PC-3 (cell line): Measurements from ENCODE around the gene GALNT14. TPM values are rescaled to one million over a fixed set of nuclear protein-coding genes. Genes with fewer than 3 reads are reported as not detected.

ENCODE experiments used
- ATAC-seq: fragments of 200-7000 bp; cut with Tn5 transposase; 2 replicates; pipeline ENCODE4 v1.9.1; 2020; ENCODE audit warnings: mild to moderate bottlenecking, moderate library complexity
- BruUV-seq: library from RNA; stranded (reverse); fragments of 400-500 nt; replicated peaks from 2 replicates; lab custom pipeline; 2021; lab: Mats Ljungman, UMichigan
- CTCF ChIA-PET: fragments of 300-600 bp; sonication (Branson Sonifier 250); formaldehyde crosslinking; loops from one replicate; lab custom pipeline; 2022; ENCODE audit warnings: antibody characterized with exemption; lab: Charles Lee
- POLR2A ChIA-PET: fragments of 300-600 bp; sonication (Branson Sonifier 250); formaldehyde crosslinking; loops from one replicate; lab custom pipeline; 2022; ENCODE audit warnings: antibody characterized with exemption; ENCODE audit not compliant: unreplicated experiment; lab: Charles Lee
- DNase-seq: peaks from one replicate; pipeline ENCODE4 v3.0.0-alpha.2; 2015
- H2AFZ ChIP-seq: fragments of 300-600 bp; sonication (generic); 2 replicates; pipeline ENCODE4 v1.6.0; 2016; ENCODE audit warnings: antibody characterized with exemption, low read length
- H3F3A ChIP-seq: fragments of 300-600 bp; sonication (generic); one replicate; pipeline ENCODE4 v1.6.0; 2017; ENCODE audit warnings: antibody characterized with exemption, low read length, control low read depth, mild to moderate bottlenecking; ENCODE audit not compliant: unreplicated experiment
- H3K27ac ChIP-seq: fragments of 300-600 bp; sonication (generic); 2 replicates; pipeline ENCODE4 v1.5.1; 2016; ENCODE audit warnings: mild to moderate bottlenecking, low read length
- H3K27me3 ChIP-seq: fragments of 300-600 bp; sonication (generic); 2 replicates; pipeline ENCODE4 v1.6.1; 2016; ENCODE audit warnings: low read length, mixed read lengths
- H3K36me3 ChIP-seq: fragments of 300-600 bp; sonication (generic); 2 replicates; pipeline ENCODE4 v1.6.1; 2016; ENCODE audit warnings: low read depth, mixed run types, low read length, mixed read lengths
- H3K4me1 ChIP-seq: fragments of 300-600 bp; sonication (generic); 2 replicates; pipeline ENCODE4 v1.5.1; 2016; ENCODE audit warnings: low read length; ENCODE audit not compliant: insufficient read depth
- H3K4me2 ChIP-seq: fragments of 300-600 bp; sonication (generic); 2 replicates; pipeline ENCODE4 v1.6.0; 2016; ENCODE audit warnings: low read length
- H3K4me3 ChIP-seq: fragments of 300-600 bp; sonication (generic); 2 replicates; pipeline ENCODE4 v1.5.1; 2016; ENCODE audit warnings: mild to moderate bottlenecking, low read length, mixed read lengths
- H3K79me2 ChIP-seq: fragments of 300-600 bp; sonication (generic); 2 replicates; pipeline ENCODE4 v1.6.1; 2017; ENCODE audit warnings: low read length, mixed read lengths
- H3K9ac ChIP-seq: fragments of 300-600 bp; sonication (generic); 2 replicates; pipeline ENCODE4 v1.6.0; 2016; ENCODE audit warnings: mild to moderate bottlenecking, low read length
- H3K9me2 ChIP-seq: fragments of 300-600 bp; sonication (generic); replicated peaks from 2 replicates; pipeline ENCODE4 v1.6.1; 2016; ENCODE audit warnings: mixed run types, low read length, mixed read lengths
- H3K9me3 ChIP-seq: fragments of 300-600 bp; sonication (generic); 2 replicates; pipeline ENCODE4 v1.6.1; 2016; ENCODE audit warnings: low read length, mixed read lengths
- H4K20me1 ChIP-seq: fragments of 300-600 bp; sonication (generic); 2 replicates; pipeline ENCODE4 v1.6.1; 2016; ENCODE audit warnings: low read length, mixed read lengths
- EZH2 ChIP-seq: fragments of 300-600 bp; sonication (generic); IDR thresholded peaks from one replicate; pipeline ENCODE4 v1.6.1; 2017; ENCODE audit warnings: antibody characterized with exemption, mild to moderate bottlenecking, low read length; ENCODE audit not compliant: unreplicated experiment
- EZH2phosphoT487 ChIP-seq: fragments of 300-600 bp; sonication (generic); IDR thresholded peaks from 2 replicates; pipeline ENCODE4 v1.6.1; 2018; ENCODE audit warnings: mild to moderate bottlenecking, antibody characterized with exemption, low read length, borderline replicate concordance
- intact Hi-C: fragments of 100-400 bp; cut with micrococcal nuclease; formaldehyde crosslinking; loops from 2 replicates; pipeline ENCODE4 v1.9.0; 2023
- total RNA-seq: library from RNA; depleted of rRNA; stranded (reverse); fragments of >200 nt; gene quantifications from 2 replicates; pipeline ENCODE4 v1.2.3, GENCODE V29; 2014
- TF ChIP-seq, protein P1 (sequence below): fragments of 300-600 bp; sonication (generic); conservative IDR thresholded peaks from 2 replicates; pipeline ENCODE4 v1.5.1; 2017; ENCODE audit warnings: antibody characterized with exemption, low read depth, mild to moderate bottlenecking, low read length

The GALNT14 gene
- total RNA-seq, 1 experiment from 2014 or later, result 10.2 TPM

DNA sequence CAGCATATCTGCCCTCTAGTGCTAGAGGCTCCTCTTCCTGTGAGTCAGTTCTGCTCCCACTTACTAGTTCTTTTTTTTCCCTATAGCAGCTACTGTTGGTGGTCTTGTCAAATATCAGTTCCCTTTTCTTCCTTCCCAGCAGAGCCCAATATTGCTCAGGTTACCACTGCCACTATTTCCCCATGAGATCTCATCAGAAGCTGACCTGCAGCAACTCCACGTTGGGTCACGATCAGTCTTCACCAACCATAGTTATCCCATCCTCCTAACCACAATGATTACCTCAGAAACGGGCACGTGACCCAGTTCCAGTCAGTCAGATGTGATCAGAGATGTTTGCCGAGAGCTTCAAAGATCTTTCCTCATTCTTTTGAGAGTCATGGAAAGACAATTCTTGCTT is 271.3 kb downstream of the GALNT14 start:
- ChIA-PET POLR2A (no interaction called here), CTCF (no interaction called here)
- Histone ChIP-seq H3K9me3 (no peaks in the 10 kb centered on the region), H2AFZ (no peak overlapping the region), H3K4me3 (no peak overlapping the region), H3K4me2 (no peak overlapping the region), H3K4me1 (no peaks in the 10 kb centered on the region), H3K9me2 (no peaks in the 10 kb centered on the region), H3K36me3 (no peaks in the 10 kb centered on the region), H3K27ac (no peak overlapping the region), H3K27me3 (no peaks in the 10 kb centered on the region), H3F3A (no peaks in the 10 kb centered on the region), H3K79me2 (no peaks in the 10 kb centered on the region), H4K20me1 (no peaks in the 10 kb centered on the region), H3K9ac (no peak overlapping the region)
- no TSS peak for BruUV-seq
- TF ChIP-seq EZH2phosphoT487 (no peak), EZH2 (no peak)
- TF ChIP-seq, protein P1, sequence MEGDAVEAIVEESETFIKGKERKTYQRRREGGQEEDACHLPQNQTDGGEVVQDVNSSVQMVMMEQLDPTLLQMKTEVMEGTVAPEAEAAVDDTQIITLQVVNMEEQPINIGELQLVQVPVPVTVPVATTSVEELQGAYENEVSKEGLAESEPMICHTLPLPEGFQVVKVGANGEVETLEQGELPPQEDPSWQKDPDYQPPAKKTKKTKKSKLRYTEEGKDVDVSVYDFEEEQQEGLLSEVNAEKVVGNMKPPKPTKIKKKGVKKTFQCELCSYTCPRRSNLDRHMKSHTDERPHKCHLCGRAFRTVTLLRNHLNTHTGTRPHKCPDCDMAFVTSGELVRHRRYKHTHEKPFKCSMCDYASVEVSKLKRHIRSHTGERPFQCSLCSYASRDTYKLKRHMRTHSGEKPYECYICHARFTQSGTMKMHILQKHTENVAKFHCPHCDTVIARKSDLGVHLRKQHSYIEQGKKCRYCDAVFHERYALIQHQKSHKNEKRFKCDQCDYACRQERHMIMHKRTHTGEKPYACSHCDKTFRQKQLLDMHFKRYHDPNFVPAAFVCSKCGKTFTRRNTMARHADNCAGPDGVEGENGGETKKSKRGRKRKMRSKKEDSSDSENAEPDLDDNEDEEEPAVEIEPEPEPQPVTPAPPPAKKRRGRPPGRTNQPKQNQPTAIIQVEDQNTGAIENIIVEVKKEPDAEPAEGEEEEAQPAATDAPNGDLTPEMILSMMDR, result no peak
- no peak for ATAC-seq
- DNase-seq, result no peak
- intact Hi-C loops, result loop anchor here (10.0 kb wide), 1 partner anchor 702 kb away; no protein-coding TSS in a partner anchor

DNA sequence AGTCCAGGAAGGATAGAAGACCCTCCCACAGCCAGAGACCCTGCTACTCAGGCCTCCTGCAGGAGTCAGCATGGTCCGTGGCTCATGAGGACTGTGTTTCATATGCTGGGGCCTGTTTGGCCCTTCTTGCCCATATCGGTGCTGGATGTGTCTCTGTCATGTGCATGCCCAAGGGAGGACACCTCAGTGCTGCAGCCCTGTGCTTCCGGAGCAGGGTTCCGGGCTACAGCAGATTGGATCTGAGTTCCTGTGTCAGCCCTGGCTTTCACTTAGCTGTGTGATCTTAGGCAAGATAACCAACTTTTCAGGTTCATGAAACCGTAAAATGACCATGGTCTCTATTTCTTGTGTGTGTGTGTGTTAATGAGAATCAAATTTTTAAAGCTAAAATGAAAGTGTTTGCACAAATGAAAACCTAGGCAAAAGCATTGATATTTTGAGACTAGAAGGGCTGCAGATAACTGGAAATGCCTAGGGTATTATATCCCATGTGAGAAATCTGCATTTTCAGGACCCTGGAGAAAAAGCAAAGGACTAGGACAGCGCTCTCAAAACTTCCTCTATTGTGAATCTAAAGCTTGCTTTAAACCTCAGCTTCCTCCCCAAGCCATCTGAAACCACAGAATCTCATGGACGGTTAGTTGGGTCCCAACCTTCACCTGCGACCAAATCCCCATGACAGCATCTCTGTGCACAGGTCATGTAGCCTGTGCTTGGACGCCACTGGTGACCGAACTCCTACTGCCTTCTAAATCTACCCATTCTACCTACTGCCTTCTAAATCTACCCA is 272.2 kb downstream of the GALNT14 start:
- H3F3A ChIP-seq, result no peaks in the 10 kb centered on the region
- H3K4me2 ChIP-seq, result no peak overlapping the region
- intact Hi-C loops, result loop anchor here (10.0 kb wide), 1 partner anchor 701 kb away; no protein-coding TSS in a partner anchor
- ChIA-PET POLR2A (no interaction called here), CTCF (no interaction called here)
- no peaks in the 10 kb centered on the region for H4K20me1 ChIP-seq
- H3K27ac ChIP-seq, result no peak overlapping the region
- H2AFZ ChIP-seq, result no peak overlapping the region
- H3K4me3 ChIP-seq, result no peak overlapping the region
- no peak for ATAC-seq
- no peaks in the 10 kb centered on the region for H3K27me3 ChIP-seq
- no peak for TF ChIP-seq EZH2phosphoT487
- TF ChIP-seq, protein P1, result no peak
- TF ChIP-seq EZH2, result no peak
- DNase-seq, result no peak
- no peaks in the 10 kb centered on the region for H3K79me2 ChIP-seq
- no peaks in the 10 kb centered on the region for H3K4me1 ChIP-seq
- H3K9me3 ChIP-seq, result no peaks in the 10 kb centered on the region
- no peaks in the 10 kb centered on the region for H3K9me2 ChIP-seq
- no peaks in the 10 kb centered on the region for H3K36me3 ChIP-seq
- no peak overlapping the region for H3K9ac ChIP-seq
- no TSS peak for BruUV-seq

DNA sequence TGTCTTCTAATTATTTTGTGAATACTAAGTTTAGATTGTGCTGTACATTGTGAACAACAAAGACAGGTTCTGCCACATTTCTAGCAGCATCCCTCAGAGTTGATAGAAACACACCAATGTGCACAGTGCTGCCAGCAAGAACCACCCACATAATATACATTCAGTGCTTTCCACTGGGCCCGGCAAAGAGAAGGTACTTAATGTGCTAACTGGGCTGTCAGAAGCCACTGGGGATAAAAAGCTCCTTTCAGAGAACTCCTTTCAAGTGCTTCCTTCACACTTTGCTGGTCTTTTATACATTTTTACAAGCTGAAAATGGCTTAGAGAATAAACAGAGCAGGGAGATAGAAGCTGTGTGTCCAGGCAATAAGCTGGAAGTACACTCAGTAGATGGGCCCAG is 273.0 kb downstream of the GALNT14 start:
- Histone ChIP-seq H4K20me1 (no peaks in the 10 kb centered on the region), H3K27ac (no peak overlapping the region), H3K27me3 (no peaks in the 10 kb centered on the region), H2AFZ (no peak overlapping the region), H3K4me3 (no peak overlapping the region), H3F3A (no peaks in the 10 kb centered on the region), H3K36me3 (no peaks in the 10 kb centered on the region), H3K9ac (no peak overlapping the region), H3K79me2 (no peaks in the 10 kb centered on the region), H3K9me2 (no peaks in the 10 kb centered on the region), H3K4me2 (no peak overlapping the region), H3K9me3 (no peaks in the 10 kb centered on the region), H3K4me1 (no peaks in the 10 kb centered on the region)
- TF ChIP-seq EZH2 (no peak), EZH2phosphoT487 (no peak)
- TF ChIP-seq, protein P1, result no peak
- POLR2A ChIA-PET, result no interaction called here
- CTCF ChIA-PET, result no interaction called here
- BruUV-seq, result no TSS peak
- DNase-seq (no peak), ATAC-seq (no peak)
- intact Hi-C loops, result loop anchor here (10.0 kb wide), 1 partner anchor 700 kb away; no protein-coding TSS in a partner anchor
